Stomach (tissue), 9 donors: ENCODE data around the gene OR10H2. TPM values are rescaled to one million over a fixed set of nuclear protein-coding genes. Genes with fewer than 3 reads are reported as not detected.
"Not testable (repeated sequence)": the region's sequence is repeated elsewhere in the genome, so short reads cannot be mapped to it uniquely, and the experiment has no call there.

ENCODE experiments used
- DNase-seq, 2 donors: peaks; one replicate each; pipeline versions ENCODE4 v3.0.0 to v3.0.0-alpha.2; 2013 to 2019
- H3K27ac ChIP-seq, 5 donors: fragments of 200-600 bp in 4 of 5; sonication (generic) in 4 of 5; one replicate each; pipeline ENCODE4 v1.5.1; 2013 to 2019; ENCODE audit warnings: mild to moderate bottlenecking in 1 of 5, moderate library complexity in 1 of 5
- H3K27me3 ChIP-seq, 3 donors: fragments of 200-600 bp; sonication (generic); one replicate each; pipeline ENCODE4 v1.5.1; 2017 to 2019; ENCODE audit warnings: mixed run types in 1 of 3
- H3K36me3 ChIP-seq, 4 donors: fragments of 200-600 bp; sonication (generic); 1 replicate in 3 of 4; 2 replicates in 1 of 4; pipeline ENCODE4 v1.5.1; 2016 to 2019
- H3K4me1 ChIP-seq, 4 donors: fragments of 200-600 bp; sonication (generic); one replicate each; pipeline ENCODE4 v1.5.1; 2016 to 2019
- H3K4me3 ChIP-seq, 4 donors: fragments of 200-600 bp; sonication (generic) in 3 of 4; one replicate each; pipeline ENCODE4 v1.5.1; 2016 to 2019; ENCODE audit warnings: mild to moderate bottlenecking in 1 of 4
- H3K9me3 ChIP-seq, 4 donors: fragments of 200-600 bp; sonication (generic); one replicate each; pipeline ENCODE4 v1.5.1; 2016 to 2019
- CTCF ChIP-seq, 7 experiments: fragments of 450-650 bp in 4 of 7; fragments of 200-600 bp in 3 of 7; sonication (generic) in 3 of 7; IDR thresholded peaks; one replicate each; pipeline ENCODE4 v1.5.1; 2016 to 2019; ENCODE audit warnings: antibody characterized with exemption in 7 of 7, control low read depth in 2 of 7, mild to moderate bottlenecking in 1 of 7
- EP300 ChIP-seq: sonication (generic); formaldehyde crosslinking; IDR thresholded peaks from one replicate; pipeline ENCODE4 v1.6.1; 2017; ENCODE audit warnings: antibody characterized with exemption
- POLR2A ChIP-seq, 4 donors: fragments of 450-650 bp; IDR thresholded peaks; one replicate each; pipeline ENCODE4 v1.6.1; 2016; ENCODE audit warnings: antibody characterized with exemption in 4 of 4, control low read depth in 2 of 4, mild to moderate bottlenecking in 1 of 4, moderate library complexity in 1 of 4
- POLR2AphosphoS5 ChIP-seq, 3 donors: sonication (generic); formaldehyde crosslinking; IDR thresholded peaks; one replicate each; pipeline ENCODE4 v1.6.1; 2016; ENCODE audit warnings: antibody characterized with exemption in 3 of 3
- WGBS, 5 donors: extraction: QIAGEN DNeasy Blood & Tissue Kit in 3 of 5; methylation state at CpG; one replicate each; pipeline versions ENCODE4 v1.1.5 to v1.1.7; 2013 to 2018; 5-methylcytosine and 5-hydroxymethylcytosine counted together
- intact Hi-C: fragments of 100-400 bp; cut with DNase I; formaldehyde crosslinking; loops from one replicate; pipeline ENCODE4 v1.15.1; 2023; ENCODE audit warnings: low total_unique reads
- polyA plus RNA-seq, 3 donors: library from polyadenylated mRNA; stranded (reverse); fragments of 200-250 nt; gene quantifications; one replicate each; pipeline ENCODE4 v1.2.3, GENCODE V29; 2013
- total RNA-seq, 5 donors: library from RNA; depleted of rRNA; stranded (reverse); fragments of >200 nt; gene quantifications; one replicate each; pipeline versions ENCODE4 v1.1.0 to v1.2.3, GENCODE V29; 2014 to 2016
- donor health status: healthy with polysubstance abuse.
- donor health status: Bipolar disorder and iron deficiency.
- donor health status: healthy.

Gene OR10H2
- total and polyA plus RNA-seq, 8 donors: not detected

- DNase-seq: peak in 1 of 2 donors; percentile 20
- intact Hi-C loops: no loop called here
- Histone ChIP-seq H3K4me3 (no peak overlapping the region), H3K4me1 (no peaks in the 10 kb centered on the region), H3K27ac (no peak overlapping the region), H3K36me3 (peaks cover 0 to 5% (median 0%) of the 10 kb centered on the region in 4 donors), H3K9me3 (peaks cover 0 to 11% (median 0%) of the 10 kb centered on the region in 4 donors), H3K27me3 (peaks cover 0 to 61% (median 20%) of the 10 kb centered on the region in 3 donors)
- WGBS, 5 donors: 29 to 44% (median 37%) methylated on average over 2 of the region's 2 CpGs
- TF ChIP-seq EP300: no peak
- no peak for TF ChIP-seq POLR2AphosphoS5 (IDR thresholded peaks at IDR 0.05)
- no peak for TF ChIP-seq CTCF (IDR thresholded peaks at IDR 0.05)
- no peak for TF ChIP-seq POLR2A (IDR thresholded peaks at IDR 0.05)
Observed at GRCh38 chr19:15758379-15758778, 30.6 kb downstream of the OR10H2 start.

DNA sequence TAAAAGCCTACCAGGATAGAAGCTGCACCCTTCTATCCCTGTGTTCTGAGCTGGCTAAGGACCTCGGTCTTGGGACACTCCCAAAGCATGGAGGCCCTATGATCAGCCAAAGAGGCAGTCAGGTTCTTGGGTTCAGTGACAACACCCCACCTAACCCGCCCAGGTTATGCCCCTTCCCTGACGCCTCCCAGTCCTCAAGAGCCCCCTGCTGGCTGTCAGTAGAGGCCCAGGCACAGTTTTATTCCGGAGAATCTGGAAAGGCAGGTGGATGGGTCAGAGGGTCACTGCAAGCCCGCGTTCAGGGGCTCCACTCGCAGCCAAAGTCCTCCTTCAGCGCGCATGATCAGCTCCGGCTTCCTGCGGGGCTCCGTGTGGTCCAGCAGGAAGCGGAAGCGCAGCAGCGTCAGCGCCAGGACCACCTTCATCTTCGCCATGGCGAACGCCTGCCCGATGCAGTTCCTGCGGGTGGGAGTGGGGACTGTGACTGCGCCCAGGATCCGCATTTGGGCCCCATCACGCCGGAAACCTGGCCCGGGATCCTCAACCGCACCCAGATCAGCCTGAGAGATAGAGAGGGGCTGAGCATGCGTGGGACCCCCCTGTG is 32.2 kb downstream of the OR10H2 start:
- Histone ChIP-seq H3K27ac (no peak overlapping the region), H3K4me1 (no peaks in the 10 kb centered on the region), H3K36me3 (peaks cover 0 to 5% (median 0%) of the 10 kb centered on the region in 4 donors), H3K4me3 (no peak overlapping the region), H3K27me3 (peaks cover 0 to 51% (median 15%) of the 10 kb centered on the region in 3 donors), H3K9me3 (peaks cover 0 to 11% (median 0%) of the 10 kb centered on the region in 4 donors)
- WGBS, 5 donors: 37 to 58% (median 39%) methylated on average over 7 to 28 of the region's 28 CpGs
- intact Hi-C loops: no loop called here
- TF ChIP-seq CTCF (IDR thresholded peaks at IDR 0.05) (peak in 1 of 7 experiments; percentile 15), EP300 (no peak), POLR2A (IDR thresholded peaks at IDR 0.05) (no peak)
- no peak for DNase-seq

DNA sequence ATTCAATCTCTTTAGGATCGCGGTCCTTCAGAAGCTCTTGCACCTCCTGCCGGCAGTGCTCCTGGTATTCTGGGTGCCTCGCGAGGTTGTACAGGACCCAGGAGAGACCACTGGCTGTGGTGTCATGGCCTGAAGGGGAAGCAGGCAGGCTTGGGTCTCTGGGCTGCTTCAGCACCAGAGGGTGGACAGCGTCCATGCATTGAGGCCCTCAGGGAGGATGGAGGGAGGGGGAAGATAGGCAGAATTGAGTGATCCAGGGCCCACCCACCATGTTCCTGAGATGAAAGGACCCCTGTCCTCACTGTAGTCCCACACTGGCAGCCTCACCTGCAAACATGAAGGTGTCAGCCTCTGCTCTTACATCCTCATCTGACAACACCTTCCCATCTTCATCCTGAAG is 41.8 kb downstream of the OR10H2 start:
- Histone ChIP-seq H3K27ac (no peak overlapping the region), H3K9me3 (no peaks in the 10 kb centered on the region), H3K36me3 (peaks cover 0 to 74% (median 6%) of the 10 kb centered on the region in 4 donors), H3K27me3 (peaks cover 0 to 11% (median 0%) of the 10 kb centered on the region in 3 donors), H3K4me3 (no peak overlapping the region), H3K4me1 (no peaks in the 10 kb centered on the region)
- no peak for TF ChIP-seq POLR2A (IDR thresholded peaks at IDR 0.05)
- TF ChIP-seq POLR2AphosphoS5 (IDR thresholded peaks at IDR 0.05): no peak
- no peak for TF ChIP-seq EP300
- no peak for TF ChIP-seq CTCF (IDR thresholded peaks at IDR 0.05)
- DNase-seq: peak in 1 of 2 donors; percentile 39
- WGBS, 5 donors: 23 to 46% (median 31%) methylated on average over 4 to 6 of the region's 6 CpGs
- intact Hi-C loops: no loop called here

DNA sequence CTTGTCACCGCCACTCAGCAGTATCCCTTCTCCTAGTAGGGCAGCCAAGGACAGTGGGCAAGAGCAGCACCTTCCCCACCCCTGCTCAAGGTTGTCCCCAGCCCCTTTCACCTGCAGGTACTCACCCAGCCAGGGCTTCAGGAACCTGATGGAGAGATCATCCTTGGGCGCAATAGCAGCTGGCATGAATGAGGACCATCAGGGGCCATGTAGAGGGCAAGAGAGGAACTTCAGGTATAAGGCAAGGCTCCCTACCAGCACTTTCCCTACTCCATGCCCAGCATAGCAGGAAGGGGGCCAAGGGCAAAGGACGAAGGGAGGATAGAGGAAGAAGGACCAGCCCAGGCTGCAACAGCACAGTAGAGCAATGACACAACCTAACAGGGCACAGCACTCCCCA is 46.3 kb downstream of the OR10H2 start:
- 72 to 80% (median 73%) methylated on average over 2 to 3 of the region's 3 CpGs for WGBS, 5 donors
- H3K4me1 ChIP-seq, H3K9me3 ChIP-seq, DNase-seq, intact Hi-C loops, H3K27ac ChIP-seq, H3K4me3 ChIP-seq: not testable (repeated sequence)
- Histone ChIP-seq H3K27me3 (peaks cover 0 to 11% (median 0%) of the 10 kb centered on the region in 3 donors), H3K36me3 (peaks cover 0 to 46% (median 3%) of the 10 kb centered on the region in 4 donors)

DNA sequence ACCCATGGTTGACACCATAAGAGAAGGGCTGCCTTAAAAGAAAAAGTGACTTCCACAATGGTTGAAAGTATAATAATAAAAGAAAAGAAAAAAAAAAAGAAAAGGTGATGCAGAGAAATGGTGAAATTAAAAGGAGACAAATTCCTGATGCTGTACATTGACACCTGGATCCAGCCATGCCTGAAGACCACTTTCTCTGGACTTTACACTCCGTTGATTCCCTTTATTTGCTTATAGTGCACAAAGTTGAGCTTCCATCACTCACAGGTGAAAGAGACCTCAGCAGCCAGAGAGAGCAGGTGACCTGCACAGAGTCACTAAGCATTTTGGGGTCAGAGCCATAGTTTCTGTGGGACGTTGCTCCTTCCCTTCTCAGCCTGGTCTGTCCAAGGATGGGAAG is 47.4 kb downstream of the OR10H2 start:
- Histone ChIP-seq H3K27ac (no peak overlapping the region), H3K9me3 (no peaks in the 10 kb centered on the region), H3K27me3 (peaks cover 0 to 11% (median 0%) of the 10 kb centered on the region in 3 donors), H3K36me3 (peaks cover 0 to 35% (median 0%) of the 10 kb centered on the region in 4 donors), H3K4me1 (peaks cover 3 to 13% (median 11%) of the 10 kb centered on the region in 4 donors), H3K4me3 (no peak overlapping the region)
- intact Hi-C loops: no loop called here
- TF ChIP-seq CTCF (IDR thresholded peaks at IDR 0.05): no peak
- TF ChIP-seq EP300: no peak
- TF ChIP-seq POLR2AphosphoS5 (IDR thresholded peaks at IDR 0.05): no peak
- no peak for TF ChIP-seq POLR2A (IDR thresholded peaks at IDR 0.05)
- 54 to 71% (median 55%) methylated on average over 2 of the region's 2 CpGs for WGBS, 5 donors
- DNase-seq: no peak
